Measurements from ENCODE around the gene VPS54.
"Not testable (repeated sequence)": the region's sequence is repeated elsewhere in the genome, so short reads cannot be mapped to it uniquely, and the experiment has no call there.

Gene VPS54

DNA sequence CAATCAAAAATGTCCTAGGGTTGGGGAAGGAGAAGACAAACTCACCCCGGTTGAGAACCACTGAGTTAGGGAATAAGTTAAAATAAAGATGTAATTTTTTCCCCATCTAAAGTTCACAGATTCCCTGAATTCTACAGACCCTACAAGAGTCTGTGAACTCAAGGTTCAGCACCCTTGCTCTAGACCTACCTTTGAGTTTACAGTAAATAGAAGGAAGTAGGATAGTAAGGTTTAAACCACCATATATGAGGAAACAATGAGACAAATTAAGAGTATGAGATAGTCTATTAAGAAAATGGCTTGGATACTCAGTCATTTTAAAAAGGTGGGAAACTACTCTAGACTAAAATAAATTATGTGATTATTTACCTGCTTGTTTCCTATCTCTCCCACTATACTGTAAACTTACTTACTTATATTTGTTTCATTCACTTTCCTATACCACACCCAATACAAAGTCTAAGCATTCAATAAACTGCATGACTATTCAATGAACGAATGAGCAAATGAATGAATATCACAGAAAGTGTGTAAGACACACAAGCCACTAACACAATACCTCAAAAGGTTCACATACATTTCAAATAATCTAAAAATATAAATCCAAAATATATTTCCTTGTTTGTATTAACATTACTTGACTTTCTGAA is 13.4 kb downstream of the VPS54 start:
- no peak for DNase-seq (ENCODE audit: low spot score)
- in situ Hi-C loops (cut with MboI; ENCODE audit: low sequenced_read_pairs, unreplicated experiment), result no loop called here
- TF ChIP-seq, protein P1, sequence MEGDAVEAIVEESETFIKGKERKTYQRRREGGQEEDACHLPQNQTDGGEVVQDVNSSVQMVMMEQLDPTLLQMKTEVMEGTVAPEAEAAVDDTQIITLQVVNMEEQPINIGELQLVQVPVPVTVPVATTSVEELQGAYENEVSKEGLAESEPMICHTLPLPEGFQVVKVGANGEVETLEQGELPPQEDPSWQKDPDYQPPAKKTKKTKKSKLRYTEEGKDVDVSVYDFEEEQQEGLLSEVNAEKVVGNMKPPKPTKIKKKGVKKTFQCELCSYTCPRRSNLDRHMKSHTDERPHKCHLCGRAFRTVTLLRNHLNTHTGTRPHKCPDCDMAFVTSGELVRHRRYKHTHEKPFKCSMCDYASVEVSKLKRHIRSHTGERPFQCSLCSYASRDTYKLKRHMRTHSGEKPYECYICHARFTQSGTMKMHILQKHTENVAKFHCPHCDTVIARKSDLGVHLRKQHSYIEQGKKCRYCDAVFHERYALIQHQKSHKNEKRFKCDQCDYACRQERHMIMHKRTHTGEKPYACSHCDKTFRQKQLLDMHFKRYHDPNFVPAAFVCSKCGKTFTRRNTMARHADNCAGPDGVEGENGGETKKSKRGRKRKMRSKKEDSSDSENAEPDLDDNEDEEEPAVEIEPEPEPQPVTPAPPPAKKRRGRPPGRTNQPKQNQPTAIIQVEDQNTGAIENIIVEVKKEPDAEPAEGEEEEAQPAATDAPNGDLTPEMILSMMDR (IDR thresholded peaks at IDR 0.05; ENCODE audit: borderline replicate concordance, control extremely low read depth, extremely low read depth, insufficient read depth, missing control alignments), result no peak

DNA sequence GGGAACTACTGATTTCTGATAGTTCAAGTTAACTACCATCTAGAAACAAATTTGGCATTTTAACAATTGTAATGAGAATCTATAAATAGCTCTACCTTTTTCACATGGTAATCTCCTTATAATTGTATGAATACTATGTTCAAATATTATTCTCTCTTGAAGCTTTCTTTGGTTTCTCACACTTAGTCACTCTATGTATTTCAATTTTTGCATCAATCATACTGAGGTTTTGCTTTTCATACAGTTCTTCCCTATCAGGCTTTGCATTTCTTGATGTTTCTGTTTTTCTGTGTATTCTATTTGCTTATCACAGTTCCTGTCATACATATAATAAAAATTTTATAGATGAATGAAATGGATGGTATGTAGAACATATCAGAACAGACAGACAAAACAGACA is 16.0 kb downstream of the VPS54 start:
- no peak for DNase-seq (ENCODE audit: low spot score)
- in situ Hi-C loops (cut with MboI; ENCODE audit: low sequenced_read_pairs, unreplicated experiment), result no loop called here
- TF ChIP-seq, protein P1 (IDR thresholded peaks at IDR 0.05; ENCODE audit: borderline replicate concordance, control extremely low read depth, extremely low read depth, insufficient read depth, missing control alignments), result no peak

DNA sequence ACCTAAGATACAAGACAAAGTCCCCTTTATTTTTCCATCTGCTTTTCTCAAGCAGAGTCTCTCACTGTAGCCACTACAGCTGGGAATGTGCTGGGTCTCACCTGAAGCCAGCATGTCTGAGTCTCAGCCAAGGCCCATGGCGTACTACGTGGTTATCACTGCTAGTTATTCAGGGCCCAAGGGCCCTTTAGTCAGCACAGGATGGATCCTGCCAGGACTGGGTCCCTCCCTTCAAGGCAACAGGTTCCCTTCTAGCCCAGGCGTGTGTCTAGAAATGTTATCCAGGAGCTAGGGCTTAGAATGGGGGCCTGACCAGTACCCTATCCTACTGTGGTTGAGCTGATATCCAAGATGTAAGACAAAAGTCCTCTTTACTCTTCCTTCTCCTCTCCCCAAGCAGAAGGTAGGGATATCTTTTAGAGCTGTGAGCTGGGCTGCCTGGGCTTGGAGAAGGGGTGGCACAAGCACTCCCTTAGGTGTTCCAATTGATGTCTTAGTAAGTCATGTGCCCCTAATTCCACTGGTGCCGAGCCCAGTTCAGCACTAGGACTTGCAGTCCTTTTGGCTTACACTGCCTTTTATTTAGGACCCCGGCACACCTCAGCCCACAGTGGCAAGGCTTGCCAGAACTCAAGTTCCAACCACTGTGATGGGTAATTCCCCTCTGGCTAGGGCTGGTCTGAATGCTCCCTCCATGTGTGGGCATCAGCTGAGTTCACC is 17.7 kb downstream of the VPS54 start:
- in situ Hi-C loops (cut with MboI; ENCODE audit: low sequenced_read_pairs, unreplicated experiment), result no loop called here
- DNase-seq (ENCODE audit: low spot score), result no peak
- TF ChIP-seq, protein P1 (IDR thresholded peaks at IDR 0.05; ENCODE audit: borderline replicate concordance, control extremely low read depth, extremely low read depth, insufficient read depth, missing control alignments), result no peak

DNA sequence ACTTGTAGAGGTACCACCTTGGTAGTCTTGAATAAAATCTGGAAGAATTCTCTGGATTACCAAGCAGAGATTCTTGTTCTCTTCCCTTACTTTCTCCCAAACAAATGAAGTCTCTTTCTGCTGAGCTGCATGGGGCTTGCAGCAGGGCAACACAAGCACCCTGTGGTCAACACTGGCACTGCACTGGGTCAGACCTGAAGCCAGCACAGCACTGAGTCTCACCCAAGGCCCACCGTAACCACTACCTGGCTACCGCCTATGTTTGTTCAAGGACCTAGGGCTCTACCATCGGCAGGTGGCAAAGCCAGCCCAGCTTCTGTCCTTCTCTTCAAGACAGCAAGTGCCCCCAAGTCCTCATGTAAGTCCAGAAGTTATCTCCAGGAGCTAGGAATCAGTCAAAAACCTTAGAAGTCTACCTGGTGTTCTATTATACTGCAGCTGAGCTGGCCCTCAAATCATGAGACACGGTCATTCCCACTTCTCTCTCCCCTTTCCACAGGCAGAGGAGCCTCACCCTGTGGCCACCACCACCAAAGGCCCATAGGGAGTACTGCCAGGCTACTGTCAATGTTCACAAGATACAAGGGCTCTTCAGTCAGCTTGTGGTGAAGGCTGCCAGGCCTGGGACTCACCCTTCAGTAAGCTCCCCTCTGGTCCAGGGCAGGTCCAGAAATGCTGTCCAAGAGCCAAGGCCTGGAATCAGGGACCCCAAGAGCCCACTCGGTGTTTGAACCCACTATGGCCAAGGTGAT is 18.4 kb downstream of the VPS54 start:
- TF ChIP-seq, protein P1 (IDR thresholded peaks at IDR 0.05; ENCODE audit: borderline replicate concordance, control extremely low read depth, extremely low read depth, insufficient read depth, missing control alignments), result no peak

DNA sequence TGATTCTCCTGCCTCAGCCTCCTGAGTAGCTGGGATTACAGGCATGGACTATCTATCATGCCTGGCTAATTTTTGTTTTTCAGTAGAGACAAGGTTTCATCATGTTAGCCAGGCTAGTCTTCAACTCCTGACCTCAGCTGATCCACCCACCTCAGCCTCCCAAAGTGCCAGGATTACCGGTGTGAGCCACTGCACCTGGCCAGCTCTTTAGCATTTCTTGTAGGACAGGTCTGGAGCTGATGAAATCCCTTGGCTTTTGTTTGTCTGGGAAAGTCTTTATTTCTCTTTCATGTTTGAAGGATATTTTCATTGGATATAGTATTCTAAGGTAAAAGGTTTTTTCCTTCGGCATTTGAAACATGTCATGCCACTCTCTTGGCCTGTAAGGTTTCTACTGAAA is 20.2 kb downstream of the VPS54 start:
- in situ Hi-C loops (cut with MboI; ENCODE audit: low sequenced_read_pairs, unreplicated experiment), result no loop called here
- TF ChIP-seq, protein P1 (IDR thresholded peaks at IDR 0.05; ENCODE audit: borderline replicate concordance, control extremely low read depth, extremely low read depth, insufficient read depth, missing control alignments), result no peak
- no peak for DNase-seq (ENCODE audit: low spot score)

More for the DNA sequence above, 18.4 kb downstream of the VPS54 start:
- in situ Hi-C loops (cut with MboI; ENCODE audit: low sequenced_read_pairs, unreplicated experiment), result no loop called here
- DNase-seq (ENCODE audit: low spot score), result no peak

DNA sequence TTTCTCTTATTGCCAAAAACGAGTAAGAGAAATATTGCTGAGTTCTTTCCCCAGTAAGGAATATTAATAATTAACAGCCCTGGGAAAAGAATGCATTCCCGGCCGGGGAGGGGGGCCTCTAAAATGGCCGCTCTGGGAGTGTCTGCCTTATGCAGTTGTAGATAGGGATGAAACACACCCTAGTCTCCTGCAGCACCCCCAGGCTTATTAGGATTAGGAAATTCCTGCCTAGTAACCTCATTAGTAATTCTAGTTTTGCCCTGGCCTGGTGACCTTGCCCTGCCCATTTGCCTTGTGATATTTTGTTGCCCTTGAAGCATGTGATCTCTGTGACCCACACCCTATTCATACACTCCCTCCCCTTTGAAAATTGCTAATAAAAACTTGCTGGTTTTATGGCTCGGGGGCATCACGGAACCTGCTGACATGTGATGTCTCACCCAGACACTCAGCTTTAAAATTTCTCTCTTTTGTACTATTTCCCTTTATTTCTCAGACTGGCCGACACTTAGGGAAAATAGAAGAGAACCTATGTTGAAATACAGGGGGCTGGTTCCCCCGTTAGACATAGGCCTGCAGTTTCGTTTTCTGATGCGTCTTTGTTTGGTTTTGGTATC is 22.5 kb downstream of the VPS54 start:
- in situ Hi-C loops (cut with MboI; ENCODE audit: low sequenced_read_pairs, unreplicated experiment); DNase-seq (ENCODE audit: low spot score): not testable (repeated sequence)

DNA sequence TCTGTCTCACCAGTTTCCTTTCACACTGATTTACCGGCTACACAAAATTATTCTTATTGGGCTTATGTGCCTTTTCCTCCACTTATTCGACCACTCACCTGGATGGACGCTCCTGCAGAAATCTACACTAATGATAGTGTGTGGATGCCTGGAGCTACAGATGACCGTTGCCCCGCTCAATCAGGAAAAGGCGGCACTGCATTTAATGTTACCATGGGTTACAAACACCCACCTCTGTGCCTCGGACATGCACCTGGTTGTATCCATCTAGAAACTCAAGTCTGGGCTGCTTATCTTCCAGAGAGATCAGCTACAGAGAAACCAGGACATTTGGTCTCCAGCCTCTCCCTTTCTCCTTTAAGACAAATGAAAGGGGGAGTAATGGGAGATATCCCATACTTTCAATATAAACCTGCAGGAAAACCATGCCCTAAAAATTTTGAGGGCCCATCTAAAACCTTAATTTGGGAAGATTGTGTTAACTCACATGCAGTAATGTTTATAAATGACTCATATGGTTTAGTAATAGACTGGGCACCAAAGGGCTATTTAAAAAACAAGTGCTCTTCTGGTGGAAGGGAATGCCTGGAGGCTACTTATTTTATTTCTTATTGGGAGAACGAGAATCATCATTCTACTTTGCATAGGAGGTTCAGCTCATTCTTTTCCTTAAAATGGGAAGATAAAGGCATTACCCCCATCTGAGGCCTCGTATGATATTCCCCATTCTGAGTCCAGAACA is 24.7 kb downstream of the VPS54 start:
- in situ Hi-C loops (cut with MboI; ENCODE audit: low sequenced_read_pairs, unreplicated experiment), result not testable (repeated sequence)

More for the DNA sequence above, 24.7 kb downstream of the VPS54 start:
- DNase-seq (ENCODE audit: low spot score), result not testable (repeated sequence)
